Measurements from ENCODE around the gene PPP2R5E. TPM values are rescaled to one million over a fixed set of nuclear protein-coding genes. Genes with fewer than 3 reads are reported as not detected.

Gene PPP2R5E
- total and polyA plus RNA-seq, 9 donors = 9.3 to 44.1 (median 35.5) TPM

GRCh38 chr14:63357841-63358240 lies 185.3 kb downstream of the PPP2R5E start:
- no peak for DNase-seq
- Histone ChIP-seq H3K27me3 (no peaks in the 10 kb centered on the region), H3K36me3 (no peaks in the 10 kb centered on the region), H3K9me3 (no peaks in the 10 kb centered on the region), H3K27ac (no peak overlapping the region), H3K4me1 (ENCODE audit: insufficient read depth) (no peaks in the 10 kb centered on the region), H3K4me3 (no peak overlapping the region)
- 85 to 93% (median 87%) methylated on average over 7 of the region's 7 CpGs for WGBS, 3 donors
- intact Hi-C loops (cut with DNase I) = no loop called here
- TF ChIP-seq POLR2A (IDR thresholded peaks at IDR 0.05) (no peak), EP300 (IDR thresholded peaks at IDR 0.05) (no peak), CTCF (IDR thresholded peaks at IDR 0.05) (no peak)

- Histone ChIP-seq H3K9me3 (no peaks in the 10 kb centered on the region), H3K27ac (no peak overlapping the region), H3K4me3 (no peak overlapping the region), H3K36me3 (no peaks in the 10 kb centered on the region), H3K27me3 (no peaks in the 10 kb centered on the region), H3K4me1 (ENCODE audit: insufficient read depth) (no peaks in the 10 kb centered on the region)
- 36 to 54% (median 44%) methylated on average over 3 of the region's 3 CpGs for WGBS, 3 donors
- TF ChIP-seq POLR2A (IDR thresholded peaks at IDR 0.05) (no peak), EP300 (IDR thresholded peaks at IDR 0.05) (no peak)
- DNase-seq = no peak
- intact Hi-C loops (cut with DNase I) = no loop called here
Observed at GRCh38 chr14:63345826-63346225, 197.4 kb downstream of the PPP2R5E start.

GRCh38 chr14:63344336-63344735 lies 198.8 kb downstream of the PPP2R5E start:
- H3K4me1 ChIP-seq (ENCODE audit: insufficient read depth) = no peaks in the 10 kb centered on the region
- no peak overlapping the region for H3K4me3 ChIP-seq
- no peak for DNase-seq
- no peaks in the 10 kb centered on the region for H3K27me3 ChIP-seq
- intact Hi-C loops (cut with DNase I) = no loop called here
- H3K27ac ChIP-seq = no peak overlapping the region
- no peaks in the 10 kb centered on the region for H3K9me3 ChIP-seq
- TF ChIP-seq POLR2A (IDR thresholded peaks at IDR 0.05) (no peak), CTCF (IDR thresholded peaks at IDR 0.05) (no peak), EP300 (IDR thresholded peaks at IDR 0.05) (no peak)
- WGBS, 3 donors = 55 to 67% (median 60%) methylated on average over 4 of the region's 4 CpGs
- H3K36me3 ChIP-seq = no peaks in the 10 kb centered on the region

- TF ChIP-seq CTCF (IDR thresholded peaks at IDR 0.05) (no peak), EP300 (IDR thresholded peaks at IDR 0.05) (no peak), POLR2A (IDR thresholded peaks at IDR 0.05) (no peak)
- intact Hi-C loops (cut with DNase I) = no loop called here
- Histone ChIP-seq H3K4me1 (ENCODE audit: insufficient read depth) (no peaks in the 10 kb centered on the region), H3K9me3 (no peaks in the 10 kb centered on the region), H3K4me3 (no peak overlapping the region), H3K27ac (no peak overlapping the region), H3K36me3 (no peaks in the 10 kb centered on the region), H3K27me3 (no peaks in the 10 kb centered on the region)
- DNase-seq = no peak
- 86 to 88% (median 86%) methylated on average over 1 of the region's 1 CpG for WGBS, 3 donors
Observed at GRCh38 chr14:63343878-63344277, 199.3 kb downstream of the PPP2R5E start.

GRCh38 chr14:63342371-63342770 lies 200.8 kb downstream of the PPP2R5E start:
- Histone ChIP-seq H3K36me3 (no peaks in the 10 kb centered on the region), H3K4me1 (ENCODE audit: insufficient read depth) (no peaks in the 10 kb centered on the region), H3K27me3 (no peaks in the 10 kb centered on the region), H3K4me3 (no peak overlapping the region), H3K27ac (no peak overlapping the region), H3K9me3 (no peaks in the 10 kb centered on the region)
- DNase-seq = no peak
- intact Hi-C loops (cut with DNase I) = no loop called here
- WGBS, 3 donors = 74 to 84% (median 80%) methylated on average over 7 of the region's 7 CpGs
- TF ChIP-seq CTCF (IDR thresholded peaks at IDR 0.05) (no peak), EP300 (IDR thresholded peaks at IDR 0.05) (no peak), POLR2A (IDR thresholded peaks at IDR 0.05) (no peak)

Measured in ovary (tissue), 9 donors.